ENCODE results near the gene JAM2. TPM values are rescaled to one million over a fixed set of nuclear protein-coding genes. Genes with fewer than 3 reads are reported as not detected.
A peak's percentile ranks its signal among the peaks of the same experiment; 100 is the strongest.
"Not testable (repeated sequence)": the region's sequence is repeated elsewhere in the genome, so short reads cannot be mapped to it uniquely, and the experiment has no call there.

Gene JAM2
- polyA plus RNA-seq (ENCODE audit: insufficient read length in 3 of 3) = 10 to 100 TPM in 2 of 3 donors, 1 to 10 TPM in 1; 9.7 to 10.7 (median 10.6) TPM
- long read RNA-seq, donor 1, partial matches to known transcripts = 1,078 of 1,336 reads
- long read RNA-seq, donor 1, other reads (novel, unspliced or antisense) = 258 of 1,336 reads
- long read RNA-seq, donor 2, partial matches to known transcripts = 470 of 1,316 reads
- long read RNA-seq, donor 2, other reads (novel, unspliced or antisense) = 846 of 1,316 reads
- long read RNA-seq, donor 3, partial matches to known transcripts = 674 of 831 reads
- long read RNA-seq, donor 3, other reads (novel, unspliced or antisense) = 157 of 831 reads
- long read RNA-seq, donor 4, full-length matches to known transcripts = 3 of 3 reads
- long read RNA-seq, donor 4, partial matches to known transcripts = 0 of 3 reads
- long read RNA-seq, donor 4, other reads (novel, unspliced or antisense) = 0 of 3 reads
- long read RNA-seq, donor 5 = 0 reads
- long read RNA-seq, donor 6, partial matches to known transcripts = 840 of 1,077 reads
- long read RNA-seq, donor 6, other reads (novel, unspliced or antisense) = 237 of 1,077 reads
- long read RNA-seq, donor 7, partial matches to known transcripts = 1,238 of 1,550 reads
- long read RNA-seq, donor 7, other reads (novel, unspliced or antisense) = 312 of 1,550 reads
- long read RNA-seq, donor 8, partial matches to known transcripts = 0 of 9 reads
- long read RNA-seq, donor 8, other reads (novel, unspliced or antisense) = 8 of 9 reads
- long read RNA-seq, donor 9, partial matches to known transcripts = 0 of 1 reads
- long read RNA-seq, donor 9, other reads (novel, unspliced or antisense) = 0 of 1 reads
- long read RNA-seq, donor 10 = 0 reads
- long read RNA-seq, donor 11, partial matches to known transcripts = 604 of 976 reads
- long read RNA-seq, donor 11, other reads (novel, unspliced or antisense) = 372 of 976 reads
- long read RNA-seq, donor 12, full-length matches to known transcripts = 1 of 1,307 reads
- long read RNA-seq, donor 12, partial matches to known transcripts = 483 of 1,307 reads
- long read RNA-seq, donor 12, other reads (novel, unspliced or antisense) = 823 of 1,307 reads
- long read RNA-seq, donor 13, partial matches to known transcripts = 795 of 982 reads
- long read RNA-seq, donor 13, other reads (novel, unspliced or antisense) = 183 of 982 reads
- long read RNA-seq, donor 14, partial matches to known transcripts = 966 of 2,020 reads
- long read RNA-seq, donor 14, other reads (novel, unspliced or antisense) = 1,053 of 2,020 reads
- long read RNA-seq, donor 15, full-length matches to known transcripts = 2 of 1,838 reads
- long read RNA-seq, donor 15, partial matches to known transcripts = 835 of 1,838 reads
- long read RNA-seq, donor 15, other reads (novel, unspliced or antisense) = 1,001 of 1,838 reads
- long read RNA-seq, donor 16, partial matches to known transcripts = 0 of 5 reads
- long read RNA-seq, donor 16, other reads (novel, unspliced or antisense) = 5 of 5 reads

GRCh38 chr21:25638660-25639550 lies at the start of gene JAM2:
Gene JAM2 (plus strand): TSS chr21:25639258. CDS start chr21:25639822, 564 bp downstream.
- peak; percentile 42 for DNase-seq

DNA sequence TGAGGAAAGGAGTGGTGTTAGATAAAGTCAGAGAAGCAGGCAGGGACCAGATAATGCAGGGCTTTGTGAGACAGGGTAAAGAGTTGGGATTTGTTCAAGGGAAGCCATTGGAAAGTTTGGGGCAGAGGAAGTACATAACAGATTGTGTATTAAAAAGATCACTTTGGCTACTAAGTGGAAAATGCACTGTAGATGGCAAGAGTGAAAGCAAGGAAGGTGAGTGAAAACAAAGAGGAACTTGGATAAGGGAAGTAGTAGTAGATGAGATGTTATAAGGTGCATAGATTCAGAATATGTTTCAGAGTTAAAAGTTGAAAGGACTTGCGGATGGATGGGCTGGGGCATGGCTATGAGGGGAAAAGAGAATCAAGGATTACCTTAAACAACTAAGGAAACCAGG lies 49.2 kb upstream of the JAM2 start:
- DNase-seq = no peak

GRCh38 chr21:25607151-25608043 lies 31.7 kb upstream of the JAM2 start, which contains the start of gene MRPL39:
Gene MRPL39 (minus strand): TSS chr21:25607481. CDS start chr21:25607475, 6 bp downstream.
- peak; percentile 91 for DNase-seq

DNA sequence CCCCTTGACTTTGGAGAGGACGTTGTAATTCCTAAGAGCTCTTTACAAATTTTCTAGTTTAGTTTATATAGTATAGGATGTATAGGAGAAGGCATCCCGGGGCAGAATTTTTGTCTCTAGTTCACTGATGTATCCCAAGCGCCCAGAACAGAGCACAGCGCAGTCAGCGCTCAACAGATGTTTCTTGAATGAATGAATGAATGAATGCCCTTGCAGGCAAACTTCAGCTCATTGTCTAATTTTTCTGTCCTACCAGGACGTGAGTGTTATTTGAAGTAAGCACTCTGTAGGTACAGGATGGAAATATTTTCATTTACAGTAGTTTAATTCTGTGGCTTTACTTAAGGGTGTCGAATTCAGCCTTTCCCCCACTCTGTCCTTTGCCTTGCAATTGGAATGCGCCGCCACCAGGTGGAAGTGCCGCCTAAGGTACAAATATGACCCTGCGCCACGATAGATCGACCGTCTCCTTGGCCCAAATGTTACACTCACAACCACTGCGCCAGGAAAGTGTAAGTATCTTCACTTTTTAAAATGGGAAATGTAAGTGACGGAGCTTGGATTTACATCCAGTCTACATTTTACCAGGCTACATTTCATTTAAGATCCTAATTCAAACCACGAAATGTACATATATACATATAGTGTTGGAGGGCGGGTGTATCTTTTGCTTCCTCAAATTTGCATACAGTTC lies 30.9 kb upstream of the JAM2 start:
- peak; percentile 81 for DNase-seq

GRCh38 chr21:25614441-25614840 lies 24.6 kb upstream of the JAM2 start:
- DNase-seq = no peak

DNA sequence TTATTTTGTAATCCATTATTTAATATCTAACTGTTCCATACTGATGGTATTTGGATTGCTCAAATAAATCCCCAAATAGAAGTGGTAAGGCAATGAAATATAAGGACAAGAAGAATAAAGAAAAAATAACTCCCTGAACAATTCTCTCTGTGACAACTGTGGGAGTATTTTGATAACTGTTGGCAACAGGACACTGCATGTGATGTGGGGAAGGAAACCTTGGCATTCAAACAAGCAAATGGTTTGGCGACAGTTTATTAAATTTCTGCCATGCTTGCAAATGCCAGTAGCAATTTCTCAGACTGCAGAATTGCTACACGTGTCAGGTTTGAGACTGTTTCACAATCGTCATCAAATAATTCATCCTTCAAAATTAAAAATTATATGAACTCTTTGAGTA lies 23.2 kb upstream of the JAM2 start:
- no peak for DNase-seq

DNA sequence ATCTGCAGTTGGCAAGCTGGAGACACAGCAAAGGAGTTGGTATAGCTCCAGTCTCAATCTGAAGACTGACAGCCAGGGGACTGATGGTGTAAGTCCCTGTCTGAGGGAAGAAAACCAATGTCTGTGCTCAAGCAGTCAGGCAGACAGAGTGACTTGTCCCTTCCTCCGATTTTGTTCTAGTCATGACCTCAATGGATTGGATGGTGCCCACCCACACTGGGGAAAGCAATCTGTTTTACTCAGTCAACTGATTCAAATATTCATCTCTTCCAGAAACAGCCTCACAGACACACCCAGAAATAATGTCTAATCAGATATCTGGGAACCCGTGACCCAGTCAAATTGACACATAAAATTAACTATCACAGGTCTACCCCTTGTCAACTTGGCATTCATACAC lies 19.9 kb upstream of the JAM2 start:
- no peak for DNase-seq

DNA sequence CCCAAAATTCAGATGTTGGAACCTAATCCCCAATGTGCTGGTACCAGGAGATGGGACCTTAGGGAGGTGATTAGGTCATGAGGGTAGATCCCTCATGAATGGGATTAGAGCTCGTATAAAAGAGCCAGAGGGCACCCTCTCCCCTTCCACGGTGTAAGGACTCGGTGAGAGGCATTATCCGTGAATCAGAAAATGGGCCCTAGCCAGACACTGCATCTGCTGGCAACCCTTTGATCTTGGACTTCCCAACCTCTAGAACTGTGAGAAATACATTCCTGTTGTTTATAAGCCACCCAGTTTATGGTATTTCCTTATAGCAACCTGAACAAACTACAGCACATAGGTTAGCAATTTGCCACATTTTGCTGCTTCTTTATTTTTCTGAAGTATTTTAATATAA lies 14.5 kb upstream of the JAM2 start:
- DNase-seq = no peak

- no peak for DNase-seq
Observed at GRCh38 chr21:25625036-25625435, 14.0 kb upstream of the JAM2 start.

- not testable (repeated sequence) for DNase-seq
Observed at GRCh38 chr21:25625776-25626555, 13.1 kb upstream of the JAM2 start.

GRCh38 chr21:25626757-25627156 lies 12.3 kb upstream of the JAM2 start:
- DNase-seq = no peak

GRCh38 chr21:25632296-25632695 lies 6.8 kb upstream of the JAM2 start:
- DNase-seq = no peak

DNA sequence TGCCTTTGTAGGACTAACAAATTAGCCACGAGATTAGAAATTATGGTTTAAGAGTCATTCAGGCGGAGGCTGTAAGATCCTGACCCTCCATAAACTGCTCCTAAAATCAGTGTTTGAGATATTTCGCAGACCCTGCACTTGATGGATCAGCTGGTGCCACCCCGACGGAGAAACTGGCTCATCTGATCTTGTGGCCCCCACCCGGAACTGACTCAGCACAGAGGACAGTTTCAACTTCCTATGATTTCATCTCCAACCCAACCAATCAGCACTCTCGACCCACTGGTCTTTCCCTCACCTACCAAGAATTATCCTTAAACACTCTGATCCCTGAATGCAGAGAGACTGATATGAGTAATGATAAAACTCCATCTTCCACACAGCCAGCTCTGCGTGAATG lies 3.7 kb upstream of the JAM2 start:
- no peak for DNase-seq

GRCh38 chr21:25636727-25637126 lies 2.3 kb upstream of the JAM2 start:
- no peak for DNase-seq

GRCh38 chr21:25637851-25638659 lies 1.0 kb upstream of the JAM2 start:
- peak; percentile 17 for DNase-seq

GRCh38 chr21:25639551-25640201 lies 618 bp downstream of the JAM2 start:
- peak; percentile 45 for DNase-seq
